Measurements from ENCODE around the gene CELF2. TPM values are rescaled to one million over a fixed set of nuclear protein-coding genes. Genes with fewer than 3 reads are reported as not detected.

CELF2 gene
- total and polyA plus RNA-seq, 2 of the 4 experiments (the other 2 are of a cell fraction), result 3.5 to 6.6 TPM

DNA sequence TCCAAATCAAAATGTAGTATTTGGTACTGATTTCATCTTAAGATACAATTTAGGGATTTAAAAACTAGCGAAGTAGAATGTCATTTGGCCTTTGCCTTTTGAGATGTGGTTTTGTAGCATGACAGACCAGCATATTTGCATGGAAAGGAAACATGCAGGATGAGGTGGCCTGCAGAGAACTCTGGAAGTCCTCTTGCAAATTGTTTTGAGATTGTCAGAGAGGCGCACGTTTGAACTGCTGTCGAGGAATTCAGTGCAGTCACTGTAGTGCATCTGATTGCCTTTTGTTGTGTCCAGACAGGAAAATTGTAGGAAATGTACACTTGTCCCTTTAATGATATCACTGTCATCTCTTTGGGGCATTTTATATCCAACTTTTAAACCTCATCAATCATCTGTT is 136.7 kb downstream of the CELF2 start:
- no peak for TF ChIP-seq CEBPB (IDR thresholded peaks at IDR 0.05; ENCODE audit: low read depth, low read length)
- TF ChIP-seq BHLHE40 (IDR thresholded peaks at IDR 0.05; ENCODE audit: low read depth, low read length), result no peak
- no peak for TF ChIP-seq MAZ (IDR thresholded peaks at IDR 0.05; ENCODE audit: borderline replicate concordance, low read depth, low read length)
- TF ChIP-seq, protein P1, sequence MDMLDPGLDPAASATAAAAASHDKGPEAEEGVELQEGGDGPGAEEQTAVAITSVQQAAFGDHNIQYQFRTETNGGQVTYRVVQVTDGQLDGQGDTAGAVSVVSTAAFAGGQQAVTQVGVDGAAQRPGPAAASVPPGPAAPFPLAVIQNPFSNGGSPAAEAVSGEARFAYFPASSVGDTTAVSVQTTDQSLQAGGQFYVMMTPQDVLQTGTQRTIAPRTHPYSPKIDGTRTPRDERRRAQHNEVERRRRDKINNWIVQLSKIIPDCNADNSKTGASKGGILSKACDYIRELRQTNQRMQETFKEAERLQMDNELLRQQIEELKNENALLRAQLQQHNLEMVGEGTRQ (IDR thresholded peaks at IDR 0.05; ENCODE audit: low read depth, low read length), result no peak
- TF ChIP-seq, protein P2, sequence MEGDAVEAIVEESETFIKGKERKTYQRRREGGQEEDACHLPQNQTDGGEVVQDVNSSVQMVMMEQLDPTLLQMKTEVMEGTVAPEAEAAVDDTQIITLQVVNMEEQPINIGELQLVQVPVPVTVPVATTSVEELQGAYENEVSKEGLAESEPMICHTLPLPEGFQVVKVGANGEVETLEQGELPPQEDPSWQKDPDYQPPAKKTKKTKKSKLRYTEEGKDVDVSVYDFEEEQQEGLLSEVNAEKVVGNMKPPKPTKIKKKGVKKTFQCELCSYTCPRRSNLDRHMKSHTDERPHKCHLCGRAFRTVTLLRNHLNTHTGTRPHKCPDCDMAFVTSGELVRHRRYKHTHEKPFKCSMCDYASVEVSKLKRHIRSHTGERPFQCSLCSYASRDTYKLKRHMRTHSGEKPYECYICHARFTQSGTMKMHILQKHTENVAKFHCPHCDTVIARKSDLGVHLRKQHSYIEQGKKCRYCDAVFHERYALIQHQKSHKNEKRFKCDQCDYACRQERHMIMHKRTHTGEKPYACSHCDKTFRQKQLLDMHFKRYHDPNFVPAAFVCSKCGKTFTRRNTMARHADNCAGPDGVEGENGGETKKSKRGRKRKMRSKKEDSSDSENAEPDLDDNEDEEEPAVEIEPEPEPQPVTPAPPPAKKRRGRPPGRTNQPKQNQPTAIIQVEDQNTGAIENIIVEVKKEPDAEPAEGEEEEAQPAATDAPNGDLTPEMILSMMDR (conservative IDR thresholded peaks at IDR 0.05; ENCODE audit: low read depth, low read length), result no peak
- no peak for TF ChIP-seq NFE2L2 (IDR thresholded peaks at IDR 0.05; ENCODE audit: low read depth, low read length)
- no peak for TF ChIP-seq MAFK (IDR thresholded peaks at IDR 0.05; ENCODE audit: low read depth, low read length)
- no peak for TF ChIP-seq RCOR1 (IDR thresholded peaks at IDR 0.05; ENCODE audit: insufficient replicate concordance, low read length)
- TF ChIP-seq CHD1 (IDR thresholded peaks at IDR 0.05; ENCODE audit: low read depth, low read length), result no peak
- no peak for TF ChIP-seq SMC3 (IDR thresholded peaks at IDR 0.05; ENCODE audit: low read depth, low read length)
- no peak for TF ChIP-seq RFX5 (IDR thresholded peaks at IDR 0.05; ENCODE audit: low read depth, low read length)
- TF ChIP-seq FOS (IDR thresholded peaks at IDR 0.05; ENCODE audit: low read depth, low read length), result no peak
- TF ChIP-seq MXI1 (IDR thresholded peaks at IDR 0.05; ENCODE audit: borderline replicate concordance, low read depth, low read length), result no peak
- TF ChIP-seq RAD21 (IDR thresholded peaks at IDR 0.05; ENCODE audit: low read length), result no peak
- TF ChIP-seq, protein P3, sequence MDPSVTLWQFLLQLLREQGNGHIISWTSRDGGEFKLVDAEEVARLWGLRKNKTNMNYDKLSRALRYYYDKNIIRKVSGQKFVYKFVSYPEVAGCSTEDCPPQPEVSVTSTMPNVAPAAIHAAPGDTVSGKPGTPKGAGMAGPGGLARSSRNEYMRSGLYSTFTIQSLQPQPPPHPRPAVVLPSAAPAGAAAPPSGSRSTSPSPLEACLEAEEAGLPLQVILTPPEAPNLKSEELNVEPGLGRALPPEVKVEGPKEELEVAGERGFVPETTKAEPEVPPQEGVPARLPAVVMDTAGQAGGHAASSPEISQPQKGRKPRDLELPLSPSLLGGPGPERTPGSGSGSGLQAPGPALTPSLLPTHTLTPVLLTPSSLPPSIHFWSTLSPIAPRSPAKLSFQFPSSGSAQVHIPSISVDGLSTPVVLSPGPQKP (IDR thresholded peaks at IDR 0.05; ENCODE audit: borderline replicate concordance, low read depth, low read length), result no peak
- TF ChIP-seq POLR2A (IDR thresholded peaks at IDR 0.05; ENCODE audit: low read depth, low read length), result no peak
- Histone ChIP-seq H4K20me1 (ENCODE audit: insufficient read depth, low read length) (no peaks in the 10 kb centered on the region), H3K4me3 (ENCODE audit: insufficient read depth, low read depth, low read length) (no peak overlapping the region), H2BK5ac (ENCODE audit: low read depth, low read length, poor library complexity, severe bottlenecking) (no peak overlapping the region), H2AFZ (replicated peaks; ENCODE audit: low read length, poor library complexity) (no peak overlapping the region), H3K36me3 (ENCODE audit: control insufficient read depth, insufficient read depth, low read length) (no peaks in the 10 kb centered on the region), H3K56ac (ENCODE audit: extremely low read depth, insufficient read depth, low read length) (no peak overlapping the region), H3K4me2 (ENCODE audit: low read depth, low read length) (no peak overlapping the region), H3K9me1 (ENCODE audit: insufficient read depth, low read length) (no peaks in the 10 kb centered on the region), H4K91ac (ENCODE audit: insufficient read depth, low read depth, low read length) (no peak overlapping the region), H3K23ac (ENCODE audit: low read depth, low read length) (no peak overlapping the region), H3K14ac (replicated peaks; ENCODE audit: low read depth, low read length) (no peak overlapping the region), H3K9me3 (ENCODE audit: control insufficient read depth, insufficient read depth, low read length) (no peaks in the 10 kb centered on the region), H3K79me1 (ENCODE audit: low read depth in 1 of 2, low read length in 2 of 2) (no peaks in the 10 kb centered on the region), H3K18ac (ENCODE audit: low read depth, low read length) (no peak overlapping the region), H3K4ac (ENCODE audit: low read depth, low read length) (no peak overlapping the region), H3K27me3 (ENCODE audit: control insufficient read depth, insufficient read depth, low read length) (no peaks in the 10 kb centered on the region), H4K8ac (ENCODE audit: low read depth in 2 of 2, low read length in 2 of 2) (no peak overlapping the region), H2BK20ac (ENCODE audit: low read depth, low read length) (no peak overlapping the region), H3K4me1 (ENCODE audit: control insufficient read depth, insufficient read depth, low read length) (peaks cover 2% of the 10 kb centered on the region; the same call in 1 of the 2 replicates), H2AK5ac (ENCODE audit: low read depth, low read length) (no peak overlapping the region), H2BK120ac (ENCODE audit: low read depth, low read length) (no peak overlapping the region), H3K27ac (ENCODE audit: insufficient read depth, low read length) (no peak overlapping the region), H4K5ac (ENCODE audit: low read depth, low read length) (no peak overlapping the region), H2BK15ac (ENCODE audit: low read depth, low read length) (no peak overlapping the region), H2AK9ac (replicated peaks; ENCODE audit: low read depth, low read length, poor library complexity) (no peak overlapping the region), H3K9ac (ENCODE audit: low read depth, low read length) (no peak overlapping the region)
- BruUV-seq (replicated peaks), result no TSS peak
- no CpG with 5 or more reads among the region's 4 CpGs for WGBS, 2 experiments (ENCODE audit: extremely low coverage in 2 of 2, insufficient read length in 1 of 2)
- intact Hi-C loops (cut with micrococcal nuclease), result no loop called here
- CTCF ChIA-PET, result no interaction called here
- dilution Hi-C loops (cut with HindIII; ENCODE audit: low sequenced_read_pairs, unreplicated experiment), result no loop called here
- POLR2A ChIA-PET (ENCODE audit: unreplicated experiment), result no interaction called here
- DNase-seq (no peak), ATAC-seq (ENCODE audit: low read depth) (no peak)
- in situ Hi-C loops (cut with MboI; ENCODE audit: low sequenced_read_pairs), result no loop called here
